GM21423 (cell line): ENCODE data around the gene SNCAIP.
"Not testable (repeated sequence)": the region's sequence is repeated elsewhere in the genome, so short reads cannot be mapped to it uniquely, and the experiment has no call there.

Experiments used
- ATAC-seq: cut with Tn5 transposase; IDR thresholded peaks from one replicate; pipeline ENCODE4 v1.9.1; 2021; ENCODE audit warnings: mild to moderate bottlenecking, moderate library complexity; ENCODE audit not compliant: unreplicated experiment

SNCAIP gene

GRCh38 chr5:122312591-122313406 is 762 bp downstream of the SNCAIP start:
- ATAC-seq: no peak

DNA sequence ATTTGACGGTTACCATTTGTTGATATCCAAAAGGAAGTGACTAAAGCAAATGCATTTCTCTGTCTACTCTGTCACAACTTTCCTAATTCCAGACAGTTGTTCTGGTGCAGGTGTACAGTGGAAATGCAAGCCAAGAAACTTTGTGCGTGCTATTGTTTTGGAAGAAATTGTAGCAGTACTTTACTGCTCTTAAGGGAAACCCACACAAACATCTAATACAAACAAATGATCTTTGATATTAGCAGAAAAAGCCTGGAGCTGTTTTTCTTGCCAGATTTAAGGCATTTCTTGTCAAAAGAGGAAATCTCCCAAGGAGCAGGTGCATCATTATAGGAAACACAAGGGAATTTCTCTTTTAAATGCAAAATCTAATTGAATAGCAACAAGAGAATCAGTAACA is 2.0 kb downstream of the SNCAIP start:
- no peak for ATAC-seq

GRCh38 chr5:122315521-122315920 is 3.5 kb downstream of the SNCAIP start:
- no peak for ATAC-seq

DNA sequence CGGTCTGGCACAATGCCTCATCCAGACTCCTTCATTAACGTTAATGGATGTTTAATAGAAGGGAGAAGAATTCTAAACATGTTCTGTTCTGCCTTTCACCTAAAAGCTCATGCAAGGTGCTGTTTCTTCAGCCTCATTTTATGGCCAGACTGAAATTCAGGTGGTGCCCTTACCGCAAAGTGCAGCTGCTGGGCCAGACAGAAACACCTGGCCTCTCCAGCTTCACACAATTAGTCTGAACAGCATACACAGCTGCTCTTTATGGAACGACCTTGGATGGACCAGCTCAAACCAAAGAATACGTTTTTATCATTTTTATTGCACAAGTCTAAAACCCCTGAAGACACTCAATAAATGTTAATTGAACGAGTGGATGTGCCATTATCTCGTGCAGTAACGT is 4.6 kb downstream of the SNCAIP start:
- ATAC-seq: no peak

GRCh38 chr5:122319897-122320296 is 7.9 kb downstream of the SNCAIP start:
- ATAC-seq: no peak

DNA sequence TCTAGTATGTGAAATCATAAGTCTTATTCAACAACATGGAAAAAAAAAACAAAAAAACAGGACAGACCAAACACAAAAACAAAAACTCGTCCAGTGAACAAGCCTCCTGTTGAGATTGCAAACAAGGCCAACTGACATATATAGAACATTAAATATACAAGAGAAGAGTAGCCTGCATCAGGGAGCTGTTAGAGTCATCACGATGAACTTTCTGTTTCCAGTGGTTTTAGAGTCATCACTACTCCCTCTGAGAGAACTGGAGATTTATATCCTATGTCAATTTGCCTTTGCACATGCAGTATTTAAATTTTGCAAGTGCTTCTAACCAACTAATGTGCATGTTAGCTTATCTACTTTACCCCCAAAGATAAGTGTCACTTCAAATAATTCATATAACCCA is 9.9 kb downstream of the SNCAIP start:
- no peak for ATAC-seq

DNA sequence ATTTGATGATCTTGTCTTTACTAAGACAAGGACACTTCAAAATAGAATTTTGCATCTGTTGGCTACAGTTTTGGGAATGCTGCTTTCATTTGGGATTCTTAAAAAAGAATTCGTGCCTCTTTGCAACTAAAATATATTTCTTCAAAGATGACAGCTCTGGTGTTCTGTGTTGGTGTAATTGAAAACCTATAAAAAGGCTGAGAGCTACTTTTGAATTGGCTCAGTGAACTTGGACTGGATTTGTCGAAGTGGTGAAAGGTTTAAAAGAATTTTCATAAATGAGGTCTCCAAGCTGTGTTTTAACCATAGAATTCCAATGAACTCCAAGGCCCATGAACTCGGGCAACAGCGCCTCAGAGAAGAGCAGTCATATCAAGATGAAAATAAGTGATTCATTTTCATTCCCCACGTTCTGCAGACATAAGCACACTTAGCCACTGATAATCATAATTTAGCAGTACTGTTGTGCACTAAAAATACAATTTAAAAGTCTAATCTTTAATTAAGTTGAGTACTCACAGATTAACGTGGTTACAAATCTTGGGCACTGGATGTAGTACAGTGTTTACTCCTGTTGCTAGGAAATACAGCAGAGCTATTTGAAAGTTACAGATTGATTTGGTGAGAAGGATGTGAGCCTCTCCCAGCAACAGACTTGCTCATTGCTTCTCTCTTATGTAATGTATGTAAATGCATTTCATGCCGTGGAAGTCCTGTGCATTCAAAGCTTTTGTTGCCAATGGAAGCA is 10.9 kb downstream of the SNCAIP start:
- ATAC-seq: no peak

GRCh38 chr5:122323738-122324137 is 11.7 kb downstream of the SNCAIP start:
- no peak for ATAC-seq

- ATAC-seq: no peak
Measured at GRCh38 chr5:122327110-122327509, 15.1 kb downstream of the SNCAIP start.

GRCh38 chr5:122330881-122331280 is 18.8 kb downstream of the SNCAIP start:
- ATAC-seq: no peak

GRCh38 chr5:122332599-122333555 is 20.8 kb downstream of the SNCAIP start:
- ATAC-seq: no peak

GRCh38 chr5:122333564-122333963 is 21.5 kb downstream of the SNCAIP start:
- ATAC-seq: no peak

GRCh38 chr5:122339591-122339990 is 27.6 kb downstream of the SNCAIP start:
- no peak for ATAC-seq

DNA sequence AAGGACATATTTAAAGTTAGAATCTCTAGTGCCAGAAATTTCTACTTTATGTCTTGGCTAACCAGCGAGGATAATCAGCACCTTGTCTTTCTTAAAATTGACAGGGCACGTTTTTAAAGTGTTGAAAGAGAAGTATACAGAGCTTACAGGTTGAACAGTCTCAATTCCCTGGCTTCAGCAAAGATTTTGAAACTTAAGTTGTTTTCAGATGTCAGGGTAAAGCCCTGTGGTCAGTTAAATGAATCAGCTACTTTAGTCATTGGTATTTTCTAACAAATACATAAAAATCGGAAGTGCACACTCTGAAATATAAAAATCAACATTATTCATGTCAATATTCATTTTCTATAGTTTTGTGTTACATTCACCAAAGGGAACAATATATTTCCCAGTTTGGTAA is 29.1 kb downstream of the SNCAIP start:
- ATAC-seq: no peak

DNA sequence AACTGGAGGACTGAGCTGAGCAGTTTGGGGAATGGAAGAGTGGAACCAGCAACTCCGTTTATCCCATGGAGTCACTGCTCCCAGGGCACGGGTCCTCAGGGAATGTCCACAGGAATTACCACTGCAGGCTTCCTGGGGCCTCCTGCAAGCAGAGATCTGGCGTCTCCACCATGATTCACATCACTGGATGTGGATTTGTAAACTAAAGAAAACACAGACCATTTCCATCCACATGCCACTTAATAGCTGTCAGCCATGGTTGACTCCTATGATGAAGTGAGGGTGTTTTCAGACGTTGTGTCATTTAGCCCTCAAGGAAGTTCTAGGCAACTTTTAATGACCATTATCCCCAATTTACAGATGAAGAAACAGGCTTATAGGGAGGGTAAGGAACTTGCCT is 30.2 kb downstream of the SNCAIP start:
- ATAC-seq: no peak

GRCh38 chr5:122346897-122347581 is 35.0 kb downstream of the SNCAIP start:
- no peak for ATAC-seq

DNA sequence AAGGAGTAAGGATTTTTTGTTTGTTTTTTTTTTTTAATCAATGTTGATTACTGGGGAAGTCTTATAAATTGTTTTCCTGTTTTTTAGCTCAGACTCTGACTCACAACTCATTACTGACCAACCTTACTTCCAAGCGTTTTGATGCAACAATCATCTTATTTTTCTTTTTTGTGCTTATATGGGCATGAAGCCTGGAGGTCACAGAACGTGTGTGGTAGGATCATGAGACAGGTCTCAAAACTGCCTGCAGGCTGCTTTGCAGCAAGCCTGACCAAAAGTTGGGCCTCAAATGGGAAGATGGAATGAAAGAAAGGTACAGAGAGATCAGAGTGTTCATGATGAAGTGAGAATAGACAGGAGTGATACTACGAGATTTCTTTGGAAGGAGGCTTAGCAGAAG is 38.5 kb downstream of the SNCAIP start:
- ATAC-seq: no peak

- ATAC-seq: no peak
Measured at GRCh38 chr5:122351416-122352157, 39.5 kb downstream of the SNCAIP start.

DNA sequence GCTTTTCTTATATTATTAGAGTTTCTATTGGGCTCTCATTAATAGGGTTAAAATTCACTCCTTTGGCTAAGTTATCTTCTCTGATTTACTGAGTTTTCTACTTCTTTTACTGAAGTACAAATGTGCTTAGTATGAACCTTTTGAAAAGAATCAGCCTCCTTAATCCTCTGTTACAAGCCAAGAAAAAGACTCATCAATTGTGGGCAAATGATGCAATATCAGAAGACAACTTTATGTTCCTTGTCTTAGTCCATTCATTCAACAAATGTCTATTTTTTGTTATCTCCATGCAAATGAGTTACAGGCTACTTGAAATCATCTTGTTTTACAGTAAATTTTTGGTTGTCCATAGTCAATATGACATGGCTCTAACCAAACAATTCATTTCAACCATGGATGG is 40.3 kb downstream of the SNCAIP start:
- no peak for ATAC-seq

DNA sequence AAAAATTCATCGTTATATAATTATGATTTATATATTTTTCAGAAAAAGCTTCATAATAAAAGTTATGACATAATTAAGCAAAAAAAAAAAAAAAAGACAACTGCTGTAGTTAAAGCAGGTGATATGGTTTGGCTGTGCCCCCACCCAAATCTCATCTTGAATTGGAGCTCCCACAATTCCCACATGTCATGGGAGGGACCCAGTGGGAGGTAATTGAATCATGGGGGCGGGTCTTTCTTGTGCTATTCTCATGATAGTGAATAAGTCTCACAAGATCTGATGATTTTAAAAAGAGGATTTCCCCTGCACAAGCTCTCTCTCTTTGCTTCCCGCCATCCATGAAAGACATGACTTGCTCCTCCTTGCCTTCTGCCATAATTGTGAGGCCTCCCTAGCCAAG is 41.3 kb downstream of the SNCAIP start:
- ATAC-seq: not testable (repeated sequence)
